Measurements from ENCODE around the gene DNAH11.

GRCh38 chr7:21636694-21637093 is 93.9 kb downstream of the DNAH11 start:
- TF ChIP-seq CTCF (IDR thresholded peaks at IDR 0.05 in 4 of 5, conservative IDR thresholded peaks at IDR 0.05 in 1 of 5), result no peak
- TF ChIP-seq POLR2A (IDR thresholded peaks at IDR 0.05), result no peak
